ENCODE data around the gene SIRT2. TPM values are rescaled to one million over a fixed set of nuclear protein-coding genes. Genes with fewer than 3 reads are reported as not detected.
"Not testable (repeated sequence)": the region's sequence is repeated elsewhere in the genome, so short reads cannot be mapped to it uniquely, and the experiment has no call there.

SIRT2 gene
- polyA plus RNA-seq, 1 donor: 41.7 TPM

- no peak for DNase-seq
Observed at GRCh38 chr19:38900202-38900629, 798 bp upstream of the SIRT2 start.

DNA sequence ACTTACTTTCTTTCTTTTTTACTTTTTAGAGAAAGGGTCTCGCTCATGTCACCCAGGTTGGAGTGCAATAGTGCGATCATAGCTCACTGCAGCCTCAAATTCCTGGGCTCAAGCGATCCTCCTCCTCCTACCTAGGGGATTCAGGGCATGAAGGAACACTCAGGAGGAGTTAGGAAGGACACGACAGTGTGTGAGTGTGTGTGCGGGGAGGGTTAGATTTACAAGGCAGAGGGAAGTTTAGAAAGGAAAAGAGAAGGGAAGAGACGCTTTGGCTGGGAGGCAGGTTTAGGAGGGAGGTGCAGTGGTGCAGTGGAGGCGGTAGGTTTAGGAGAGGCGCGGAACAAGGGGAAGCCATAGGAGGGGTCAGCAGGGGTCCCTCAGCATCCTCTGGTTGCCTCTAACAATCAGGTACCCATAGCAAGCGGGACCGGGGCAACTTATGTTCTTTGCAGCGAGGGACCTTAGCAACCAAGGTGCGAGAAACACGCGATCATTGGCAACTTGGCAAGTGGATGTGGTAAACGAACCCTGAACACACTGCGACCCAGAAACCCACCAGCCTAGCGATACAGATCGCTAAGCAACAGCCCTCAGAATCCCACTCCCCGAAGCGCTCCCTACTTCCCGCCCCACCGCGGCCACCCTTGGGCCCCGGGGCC is 501 bp downstream of the SIRT2 start:
- DNase-seq: no peak

- DNase-seq: no peak
Observed at GRCh38 chr19:38894968-38895367, 4.5 kb downstream of the SIRT2 start.

DNA sequence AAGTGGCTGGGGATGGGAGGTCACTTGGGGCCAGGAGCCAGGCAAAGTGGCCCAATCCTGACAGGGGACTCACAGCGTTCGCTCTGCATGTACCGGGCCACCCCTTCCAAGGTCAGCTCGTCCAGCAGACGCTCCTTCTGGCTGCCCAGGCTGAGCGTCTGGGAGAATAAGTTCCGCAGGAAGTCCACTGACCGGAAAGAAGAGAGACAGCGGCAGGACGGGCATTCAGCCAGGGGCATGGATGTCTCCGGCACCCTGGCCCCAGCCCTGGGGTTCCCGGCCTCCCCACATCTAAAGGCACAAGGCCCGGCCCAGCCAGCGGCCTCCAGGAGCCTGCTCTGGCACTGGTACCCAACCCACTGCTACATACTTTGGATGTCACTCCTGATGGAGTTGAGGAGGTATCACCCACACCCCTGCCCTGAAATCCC is 6.1 kb downstream of the SIRT2 start:
- no peak for DNase-seq

- DNase-seq: no peak
Observed at GRCh38 chr19:38892841-38893240, 6.6 kb downstream of the SIRT2 start.

DNA sequence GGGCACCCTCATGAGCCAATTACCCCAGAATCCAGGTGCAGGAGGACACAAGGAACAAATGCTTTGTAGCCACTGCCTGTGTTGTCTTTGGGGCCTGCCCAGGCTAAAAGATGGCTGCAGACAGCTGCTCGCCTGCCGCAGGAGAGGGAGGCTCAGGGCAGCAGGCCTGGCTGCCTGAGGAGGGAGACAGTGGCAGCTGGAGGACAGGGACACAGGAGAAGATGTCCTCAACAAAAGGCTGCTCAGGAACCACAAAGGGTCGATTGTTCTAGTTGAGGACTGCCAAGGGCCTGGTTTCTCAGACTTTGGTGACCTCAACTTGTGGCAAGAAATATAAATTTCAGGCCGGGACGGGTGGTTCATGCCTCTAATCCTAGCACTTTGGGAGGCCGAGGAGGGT is 7.6 kb downstream of the SIRT2 start:
- no peak for DNase-seq

DNA sequence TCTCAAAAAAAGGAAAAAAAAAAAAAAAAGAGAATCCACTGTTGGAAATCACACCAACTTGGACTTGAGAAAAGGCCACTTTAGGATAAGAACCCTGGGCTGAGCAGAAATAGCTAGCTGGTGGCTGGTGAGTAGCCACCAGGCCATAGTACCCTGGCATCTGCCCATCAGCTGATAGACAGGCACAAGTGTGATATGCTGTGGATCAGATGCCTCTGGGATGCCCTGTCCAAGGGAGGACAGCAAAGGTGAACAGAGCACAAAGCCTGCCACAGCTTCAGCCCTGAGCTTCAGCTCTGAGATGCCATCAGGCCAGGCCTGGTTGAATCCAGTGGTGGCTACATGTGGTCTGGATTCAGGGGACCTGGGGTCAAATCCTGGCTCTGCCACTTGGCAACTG is 8.7 kb downstream of the SIRT2 start:
- DNase-seq: no peak

GRCh38 chr19:38889803-38890202 is 9.6 kb downstream of the SIRT2 start:
- DNase-seq: no peak

- DNase-seq: no peak
Observed at GRCh38 chr19:38888876-38889275, 10.5 kb downstream of the SIRT2 start.

DNA sequence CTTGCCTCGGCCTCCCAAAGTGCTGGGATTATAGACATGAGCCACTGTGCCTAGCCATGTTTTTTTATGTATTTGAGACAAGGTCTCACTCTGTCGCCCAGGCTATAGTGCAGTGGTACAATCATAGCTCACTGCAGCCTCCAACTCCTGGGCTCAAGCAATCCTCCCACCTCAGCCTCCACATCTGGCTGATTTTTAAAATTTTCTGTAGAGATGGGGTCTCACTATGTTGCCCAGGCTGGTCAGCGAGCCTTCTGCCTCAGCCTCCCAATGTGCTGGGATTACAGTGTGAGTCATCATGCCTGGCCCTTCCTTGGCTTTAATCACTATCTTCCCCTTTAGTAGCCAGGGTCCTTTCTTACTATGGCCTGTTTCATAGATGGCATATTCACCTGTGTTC is 14.7 kb downstream of the SIRT2 start:
- DNase-seq: not testable (repeated sequence)

DNA sequence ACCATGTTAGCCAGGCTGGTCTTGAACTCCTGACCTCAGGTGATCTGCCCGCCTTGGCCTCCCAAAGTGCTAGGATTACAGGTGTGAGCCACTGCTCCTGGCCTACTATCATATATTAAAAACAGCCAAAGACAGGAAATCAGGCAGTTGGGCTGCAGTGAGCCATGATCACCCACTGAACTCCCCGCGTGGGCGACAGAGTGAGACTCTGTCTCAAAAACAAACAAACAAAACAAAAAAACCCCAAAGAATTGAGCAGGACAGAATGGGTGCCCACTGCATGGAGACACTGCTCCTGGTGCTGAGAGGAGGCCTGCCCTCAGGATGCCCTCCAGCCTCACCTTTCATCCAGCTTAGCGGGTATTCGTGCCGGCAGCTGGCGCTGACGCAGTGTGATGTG is 16.1 kb downstream of the SIRT2 start:
- no peak for DNase-seq

DNA sequence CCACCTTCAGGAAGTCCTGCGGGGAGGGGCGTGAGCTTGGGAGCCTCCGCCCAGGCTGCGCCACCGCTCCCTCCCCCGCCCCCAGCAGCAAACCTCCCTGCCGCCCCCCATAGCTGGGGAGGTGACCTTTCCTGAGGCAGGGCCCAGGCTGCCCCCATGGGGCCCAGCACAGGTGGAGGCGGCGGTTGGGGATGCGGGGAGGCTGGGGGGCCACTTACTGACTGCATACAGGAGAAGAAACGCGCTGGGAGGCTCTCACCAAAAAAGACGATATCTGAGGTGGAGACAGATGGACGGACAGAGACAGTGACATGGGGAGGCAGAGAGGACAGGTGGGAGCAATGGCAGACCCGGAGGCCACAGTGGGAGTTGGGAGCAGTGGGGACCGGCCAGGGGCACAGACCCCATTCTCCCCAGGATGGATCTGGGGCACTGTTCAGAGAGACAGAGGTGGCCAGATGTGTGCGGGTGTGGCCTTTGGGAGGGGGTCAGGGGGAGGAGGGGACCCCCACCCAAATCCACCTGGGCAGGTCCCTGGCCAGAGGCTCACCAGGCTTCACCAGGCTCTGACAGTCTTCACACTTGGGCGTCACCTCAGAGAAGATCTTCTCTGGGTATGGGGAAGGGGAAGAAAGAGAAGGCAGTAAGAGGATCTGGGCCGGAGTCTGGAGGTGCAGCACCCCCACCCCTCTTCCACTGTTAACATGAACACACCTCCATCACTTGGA is 18.4 kb downstream of the SIRT2 start:
- DNase-seq: no peak

DNA sequence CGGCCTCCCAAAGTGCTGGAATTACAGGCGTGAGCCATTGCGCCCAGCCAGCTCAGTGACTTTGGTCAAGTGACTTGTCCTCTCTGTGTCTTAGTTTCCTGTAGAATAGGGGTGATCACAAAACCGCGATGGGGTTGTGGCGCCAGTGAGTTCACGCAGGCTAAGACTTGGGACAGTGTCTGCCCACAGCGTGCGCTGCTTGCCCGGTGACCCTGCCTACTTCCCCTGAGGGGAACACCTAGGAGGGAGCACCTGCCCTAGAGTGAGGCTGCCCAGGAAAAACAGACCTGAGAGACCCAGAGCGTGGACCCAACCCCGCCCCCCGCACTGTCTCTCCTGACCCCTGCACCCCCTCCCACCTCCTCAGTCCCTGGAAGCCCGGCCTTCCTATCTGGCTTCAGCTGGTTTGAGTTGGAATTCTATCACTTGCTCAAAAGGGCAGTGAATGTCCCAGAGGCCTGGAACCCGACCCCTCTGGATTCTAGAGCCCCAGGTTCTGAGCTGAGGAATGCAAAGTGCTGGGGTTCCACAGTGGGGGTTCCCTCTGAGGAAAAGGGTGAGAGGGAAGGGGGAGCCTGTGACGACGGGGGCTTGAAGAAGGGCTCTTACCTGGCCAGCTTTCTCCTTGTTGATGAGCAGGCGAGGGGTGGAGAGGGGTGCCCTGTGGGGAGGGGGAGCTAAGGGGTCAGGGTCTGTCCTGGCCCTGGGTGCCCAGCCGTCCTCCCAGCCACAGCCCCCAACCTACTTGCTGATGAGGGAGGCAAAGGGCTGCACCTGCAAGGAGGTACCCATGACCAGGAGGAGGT is 19.1 kb downstream of the SIRT2 start:
- DNase-seq: no peak

GRCh38 chr19:38879400-38879751 is 20.0 kb downstream of the SIRT2 start:
- DNase-seq: no peak

DNA sequence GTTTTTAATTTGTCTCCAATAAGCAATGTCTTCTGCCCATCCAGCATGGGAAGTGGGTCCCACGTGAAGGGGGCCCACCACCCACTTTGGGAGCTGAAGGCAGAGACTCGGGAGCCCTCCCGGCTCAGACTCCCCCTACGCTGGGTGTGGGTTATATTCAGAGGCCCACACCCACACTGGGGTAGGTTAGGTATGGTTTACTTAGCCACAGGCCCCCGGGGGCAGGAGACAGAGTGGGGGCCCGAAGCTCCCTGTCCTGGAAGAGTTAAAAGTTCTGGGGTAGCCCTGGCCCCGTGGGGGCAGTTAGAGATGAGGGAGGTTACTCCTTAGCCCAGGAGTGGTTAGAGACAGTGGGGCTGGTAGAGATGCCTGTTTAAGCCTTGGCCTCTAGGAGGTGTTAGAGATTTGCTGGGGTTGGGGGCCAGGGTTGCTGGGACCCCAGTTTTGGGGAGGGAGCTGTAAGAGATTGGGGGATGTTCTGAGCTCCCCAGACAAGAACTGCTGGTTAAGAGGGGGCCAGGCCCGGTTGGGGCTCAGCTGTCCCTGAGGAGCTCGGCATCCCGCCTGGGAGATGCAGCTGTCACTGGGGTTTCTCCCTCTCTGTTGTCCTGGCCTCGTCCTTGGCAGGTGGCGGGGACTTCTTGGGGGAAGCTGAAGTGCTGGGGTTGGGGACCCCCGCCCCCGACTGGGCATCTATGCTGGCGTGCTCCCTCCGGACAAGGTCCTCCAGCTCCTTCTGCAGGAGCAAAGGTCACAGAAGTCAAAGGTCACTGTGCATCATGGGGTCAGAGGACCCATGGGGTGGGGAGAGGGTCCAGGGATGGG is 20.6 kb downstream of the SIRT2 start:
- no peak for DNase-seq

- DNase-seq: no peak
Observed at GRCh38 chr19:38877781-38878574, 21.4 kb downstream of the SIRT2 start, which contains the start of gene RINL. TSS of gene RINL (minus strand) at chr19:38878275. CDS start at chr19:38876742, 1,533 bp downstream.

GRCh38 chr19:38875656-38876395 is 23.6 kb downstream of the SIRT2 start:
- DNase-seq: no peak

GRCh38 chr19:38873400-38873799 is 26.0 kb downstream of the SIRT2 start:
- DNase-seq: not testable (repeated sequence)

DNA sequence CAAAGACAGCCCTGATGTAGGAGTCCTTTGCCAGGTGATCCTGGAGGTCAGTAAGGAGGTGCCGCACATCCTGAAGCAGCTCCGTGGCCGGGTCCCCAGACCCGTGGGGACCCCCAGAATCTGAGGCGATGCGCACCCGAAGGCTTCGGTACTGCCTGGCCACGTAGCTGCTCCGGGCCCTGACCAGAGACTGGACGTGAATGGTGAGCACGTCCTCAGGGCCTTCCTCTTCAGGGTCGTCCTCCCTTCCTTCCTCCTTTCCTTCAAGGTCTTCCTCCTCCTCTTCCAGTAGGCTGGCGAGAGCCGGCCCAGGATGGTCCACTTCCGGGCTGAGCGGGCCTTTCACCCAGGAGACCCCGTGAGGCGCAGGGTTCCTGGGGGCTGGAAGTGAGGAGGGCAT is 28.8 kb downstream of the SIRT2 start:
- DNase-seq: no peak

DNA sequence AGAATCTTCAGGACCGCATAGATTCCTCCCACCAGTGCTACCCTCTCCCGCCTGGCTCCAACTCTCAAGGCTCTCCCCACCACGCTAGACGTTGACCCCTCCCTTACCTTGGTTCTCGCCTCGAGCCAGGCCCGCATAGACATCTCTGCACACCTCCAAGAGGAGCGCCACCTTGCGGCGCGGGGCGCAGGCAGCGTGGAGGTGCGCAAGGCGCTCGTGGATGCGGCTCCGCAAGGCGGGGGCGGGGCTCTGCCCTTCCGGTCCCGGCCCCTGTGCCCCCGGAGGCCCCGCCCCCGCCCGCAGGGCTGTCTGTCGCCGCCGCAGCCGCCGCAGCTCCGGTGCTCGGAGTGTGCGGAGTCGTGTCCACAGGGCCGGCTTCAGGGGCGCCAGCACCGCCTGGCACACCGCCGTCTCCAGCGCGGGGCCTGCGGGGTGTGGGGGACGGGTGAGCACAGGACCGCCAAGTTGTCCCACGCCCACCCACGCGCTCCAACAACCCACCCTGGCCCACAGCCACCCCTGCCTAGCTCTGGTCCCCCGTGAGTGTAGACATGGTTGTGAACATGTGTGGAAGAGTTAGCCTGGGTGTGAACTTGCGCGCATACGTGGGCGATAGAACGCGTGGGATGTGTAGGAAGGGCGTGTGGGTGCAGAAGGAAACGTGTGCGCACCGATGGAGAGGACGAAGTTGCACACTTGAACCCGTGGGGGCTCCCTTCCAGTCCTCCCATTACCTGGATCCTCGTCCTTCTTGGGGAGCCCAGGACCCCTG is 29.4 kb downstream of the SIRT2 start:
- no peak for DNase-seq

Measured in left kidney (tissue), 2 donors.